K562 (cell line): ENCODE data around the gene SMC1A. TPM values are rescaled to one million over a fixed set of nuclear protein-coding genes. Genes with fewer than 3 reads are reported as not detected.

Experiments
- BCOR ChIP-seq: fragments of 450-650 bp; IDR thresholded peaks from 2 replicates; pipeline ENCODE4 v1.6.1; 2016
- ELK3 ChIP-seq: fragments of 450-650 bp; formaldehyde crosslinking; IDR thresholded peaks from 2 replicates; pipeline ENCODE4 v1.4.0; 2020; ENCODE audit warnings: mild to moderate bottlenecking
- MNT ChIP-seq, 2 experiments: fragments of 450-650 bp; conservative IDR thresholded peaks; 2 replicates each; pipeline ENCODE4 v1.6.1; 2017; ENCODE audit warnings: mild to moderate bottlenecking in 2 of 2, moderate library complexity in 2 of 2
- NKRF ChIP-seq: fragments of 450-650 bp; IDR thresholded peaks from 2 replicates; pipeline ENCODE4 v1.6.1; 2016; ENCODE audit warnings: borderline replicate concordance
- ZNF133 ChIP-seq: fragments of 250-450 bp; sonication (Bioruptor Pico); IDR thresholded peaks from 2 replicates; pipeline ENCODE4 v1.4.0; 2020; ENCODE audit warnings: mild to moderate bottlenecking
- microRNA-seq: library from miRNA; unstranded; fragments of <30 nt; microRNA quantifications from one replicate; pipeline ENCODE4, GENCODE V29; 2018; ENCODE audit warnings: borderline microRNAs expressed
- polyA plus RNA-seq, 8 experiments: library from polyadenylated mRNA; depleted of rRNA in 4 of 8; stranded (reverse) in 5 of 8; unstranded in 3 of 8; fragments of >200 nt; fragmentation: Nextera tagmentation in 2 of 8; fragmentation: Illumina TruSeq in 1 of 8; extraction: Ambion mirVana in 2 of 8; extraction: Trizol in 1 of 8; gene quantifications; 2 replicates each; pipeline versions ENCODE4 v1.2.1 to v1.2.3, GENCODE V29; 2011 to 2014; ENCODE audit warnings: inconsistent platforms in 1 of 8, missing spikeins in 1 of 8
- small RNA-seq: library from RNA; depleted of rRNA; stranded (forward); fragments of <200 nt; gene quantifications from one replicate; pipeline ENCODE3, GENCODE V24; 2014
- total RNA-seq, 7 experiments: library from RNA; depleted of rRNA in 6 of 7; stranded (reverse); fragments of >200 nt in 6 of 7; fragmentation: Illumina TruSeq in 2 of 7; extraction: Trizol in 2 of 7; gene quantifications; 2 replicates each; pipeline versions ENCODE4 v1.2.1 to v1.2.3, GENCODE V29; 2011 to 2021; ENCODE audit warnings: low replicate concordance in 1 of 7

SMC1A gene
- total and polyA plus RNA-seq, 9 of the 15 experiments (the other 6 are each of a cell fraction or from before 2014, with no cell fraction given), result 28.5 to 126 (median 71.2) TPM

- TF ChIP-seq MNT (conservative IDR thresholded peaks at IDR 0.05) (no peak), ELK3 (no peak), BCOR (peak; percentile 10; the same call in 1 of the 2 replicates), ZNF133 (no peak), NKRF (no peak)
- TF ChIP-seq, all 486 proteins: peak for 4
Observed at GRCh38 chrX:53324803-53325202, 97.7 kb downstream of the SMC1A start (continued).

Small RNAs within 50 kb of the gene (microRNA-seq; reads per million reads assigned to microRNA genes)
- 0.36 reads per million for gene MIR6857

Small RNAs within 50 kb of the gene (small RNA-seq; reads per million reads assigned to genes)
- gene AC245102.2 (not detected), gene MIR6857 (0.33 reads per million), gene RF00019 (not detected), gene VTRNA3-1P (0.26 reads per million)

Other genes with a start within 250 kb of the SMC1A start
- gene KDM5C, start 197.4 kb downstream of the SMC1A start, total RNA-seq (2014; rRNA removed), result 61.1 and 82.1 TPM in 2 replicates
- 44.5 and 53.1 TPM in 2 replicates for gene KDM5C, start 197.4 kb downstream of the SMC1A start, total RNA-seq (2014; rRNA removed; fragmentation: Illumina TruSeq; extraction: Trizol)
- gene KDM5C, start 197.4 kb downstream of the SMC1A start, total RNA-seq (2015; rRNA removed; fragmentation: Illumina TruSeq; extraction: Trizol), result 41.4 and 43.4 TPM in 2 replicates
- 110 and 136 TPM in 2 replicates for gene KDM5C, start 197.4 kb downstream of the SMC1A start, total RNA-seq (2021)
- 52.4 and 82.6 TPM in 2 replicates for gene KDM5C, start 197.4 kb downstream of the SMC1A start, polyA plus RNA-seq (2011; rRNA removed)
- gene KDM5C, start 197.4 kb downstream of the SMC1A start, polyA plus RNA-seq (2014; fragmentation: Illumina TruSeq; extraction: Trizol), result 59.1 and 66.6 TPM in 2 replicates
- gene KDM5C, start 197.4 kb downstream of the SMC1A start, polyA plus RNA-seq (2014; fragmentation: Nextera tagmentation; extraction: Ambion mirVana), result under 1 TPM; 0.62 to 0.83 TPM
- gene KDM5C, start 197.4 kb downstream of the SMC1A start, polyA plus RNA-seq (2014; rRNA removed), result 44.0 and 64.7 TPM in 2 replicates
- 18.9 and 20.1 TPM in 2 replicates for gene IQSEC2, start 141.1 kb downstream of the SMC1A start, total RNA-seq (2014; rRNA removed)
- 12.3 TPM in 2 replicates for gene IQSEC2, start 141.1 kb downstream of the SMC1A start, total RNA-seq (2014; rRNA removed; fragmentation: Illumina TruSeq; extraction: Trizol)
- 10.5 and 11.5 TPM in 2 replicates for gene IQSEC2, start 141.1 kb downstream of the SMC1A start, total RNA-seq (2015; rRNA removed; fragmentation: Illumina TruSeq; extraction: Trizol)
- 35.9 and 41.8 TPM in 2 replicates for gene IQSEC2, start 141.1 kb downstream of the SMC1A start, total RNA-seq (2021)
- gene IQSEC2, start 141.1 kb downstream of the SMC1A start, polyA plus RNA-seq (2011; rRNA removed), result 23.9 and 25.8 TPM in 2 replicates
- gene IQSEC2, start 141.1 kb downstream of the SMC1A start, polyA plus RNA-seq (2014; fragmentation: Illumina TruSeq; extraction: Trizol), result 31.4 and 32.8 TPM in 2 replicates
- 1 to 10 TPM; 2.7 to 2.8 TPM for gene IQSEC2, start 141.1 kb downstream of the SMC1A start, polyA plus RNA-seq (2014; fragmentation: Nextera tagmentation; extraction: Ambion mirVana)
- gene IQSEC2, start 141.1 kb downstream of the SMC1A start, polyA plus RNA-seq (2014; rRNA removed), result 25.6 and 29.4 TPM in 2 replicates
- gene RIBC1, start 219 bp upstream of the SMC1A start, total RNA-seq (2014; rRNA removed), result 0.18 and 0.61 TPM in 2 replicates
- gene RIBC1, start 219 bp upstream of the SMC1A start, total RNA-seq (2014; rRNA removed; fragmentation: Illumina TruSeq; extraction: Trizol), result 0.32 and 0.44 TPM in 2 replicates
- gene RIBC1, start 219 bp upstream of the SMC1A start, total RNA-seq (2015; rRNA removed; fragmentation: Illumina TruSeq; extraction: Trizol), result 0.38 and 0.47 TPM in 2 replicates
- 0.20 and 0.51 TPM in 2 replicates for gene RIBC1, start 219 bp upstream of the SMC1A start, total RNA-seq (2021)
- 0.15 and 0.17 TPM in 2 replicates for gene RIBC1, start 219 bp upstream of the SMC1A start, polyA plus RNA-seq (2011; rRNA removed)
- 0.48 and 0.50 TPM in 2 replicates for gene RIBC1, start 219 bp upstream of the SMC1A start, polyA plus RNA-seq (2014; fragmentation: Illumina TruSeq; extraction: Trizol)
- under 1 TPM; 0.07 to 0.49 TPM for gene RIBC1, start 219 bp upstream of the SMC1A start, polyA plus RNA-seq (2014; fragmentation: Nextera tagmentation; extraction: Ambion mirVana)
- gene RIBC1, start 219 bp upstream of the SMC1A start, polyA plus RNA-seq (2014; rRNA removed), result 0.23 and 0.51 TPM in 2 replicates
- 197 and 227 TPM in 2 replicates for gene HSD17B10, start 11.7 kb upstream of the SMC1A start, total RNA-seq (2014; rRNA removed)
- gene HSD17B10, start 11.7 kb upstream of the SMC1A start, total RNA-seq (2014; rRNA removed; fragmentation: Illumina TruSeq; extraction: Trizol), result 105 and 146 TPM in 2 replicates
- gene HSD17B10, start 11.7 kb upstream of the SMC1A start, total RNA-seq (2015; rRNA removed; fragmentation: Illumina TruSeq; extraction: Trizol), result 169 and 171 TPM in 2 replicates
- 202 and 205 TPM in 2 replicates for gene HSD17B10, start 11.7 kb upstream of the SMC1A start, total RNA-seq (2021)
- gene HSD17B10, start 11.7 kb upstream of the SMC1A start, polyA plus RNA-seq (2011; rRNA removed), result 187 and 209 TPM in 2 replicates
- 221 and 258 TPM in 2 replicates for gene HSD17B10, start 11.7 kb upstream of the SMC1A start, polyA plus RNA-seq (2014; fragmentation: Illumina TruSeq; extraction: Trizol)
- gene HSD17B10, start 11.7 kb upstream of the SMC1A start, polyA plus RNA-seq (2014; fragmentation: Nextera tagmentation; extraction: Ambion mirVana), result 10 to 100 TPM; 45.3 to 67.9 TPM
- 186 and 219 TPM in 2 replicates for gene HSD17B10, start 11.7 kb upstream of the SMC1A start, polyA plus RNA-seq (2014; rRNA removed)